Measurements from ENCODE around the gene PMEPA1.

DNA sequence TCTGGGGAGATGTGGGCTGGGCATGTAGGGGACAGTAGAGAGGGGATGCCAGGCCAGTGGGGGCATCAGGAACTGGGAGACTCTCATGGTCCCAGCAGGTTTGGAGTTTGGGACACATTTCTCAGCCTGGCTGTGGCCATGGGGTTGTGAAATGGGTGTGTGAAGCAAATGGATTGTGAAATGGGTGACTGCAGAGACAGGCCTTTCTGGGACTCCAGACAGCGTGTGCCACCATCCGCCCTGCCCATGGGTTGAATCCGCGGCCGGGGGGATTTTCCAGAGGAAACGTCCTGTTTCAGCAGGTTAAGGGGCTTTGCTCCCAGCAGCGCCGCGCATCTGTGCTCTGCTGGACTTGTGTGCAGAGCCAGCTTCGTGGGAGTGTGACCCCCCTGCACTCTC, 3.7 kb upstream of the PMEPA1 start:
- TF ChIP-seq FOXA1 (IDR thresholded peaks at IDR 0.05) (no peak), ELF4 (IDR thresholded peaks at IDR 0.05) (no peak), HDGF (IDR thresholded peaks at IDR 0.05; ENCODE audit: borderline replicate concordance) (no peak), SUZ12 (IDR thresholded peaks at IDR 0.05) (no peak), NFRKB (IDR thresholded peaks at IDR 0.05) (no peak), SP1 (IDR thresholded peaks at IDR 0.05) (no peak), LEF1 (IDR thresholded peaks at IDR 0.05; ENCODE audit: borderline replicate concordance) (no peak), L3MBTL2 (conservative IDR thresholded peaks at IDR 0.05) (no peak), CTBP1 (IDR thresholded peaks at IDR 0.05; ENCODE audit: borderline replicate concordance) (no peak), BHLHE40 (IDR thresholded peaks at IDR 0.05; ENCODE audit: borderline replicate concordance) (no peak)

All from HEK293T (cell line).